ENCODE measurements around the gene CNTNAP2. TPM values are rescaled to one million over a fixed set of nuclear protein-coding genes. Genes with fewer than 3 reads are reported as not detected.

CNTNAP2 gene
- total RNA-seq, 1 donor from 2014 or later, result 4.2 TPM

DNA sequence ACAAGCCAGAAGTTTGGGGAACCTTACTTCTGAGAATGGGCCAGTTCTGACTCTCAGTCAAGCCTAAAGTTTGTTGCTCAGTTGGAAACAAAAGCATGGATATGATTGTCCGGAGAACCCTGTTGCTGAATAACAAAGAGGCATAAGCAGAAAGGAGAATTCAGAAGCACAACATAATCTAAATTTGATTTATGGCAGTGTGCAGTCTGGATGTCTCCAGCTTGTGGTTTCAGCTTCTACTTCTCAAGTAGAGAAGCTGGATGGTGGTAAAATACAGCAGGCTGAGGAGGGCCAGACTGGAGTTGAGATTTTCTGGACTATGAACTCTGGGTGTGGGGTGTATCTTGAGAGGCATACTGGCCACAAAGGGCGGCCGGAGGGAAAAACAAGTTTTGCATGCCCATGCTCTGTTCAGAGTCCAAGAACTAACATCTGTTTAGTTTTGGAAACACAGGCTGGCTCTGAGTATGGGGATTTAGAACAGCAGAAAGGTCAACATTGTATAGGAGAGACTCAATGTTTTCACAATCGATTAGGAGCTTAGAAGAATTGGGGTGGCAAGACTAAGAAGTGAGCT is 592.9 kb downstream of the CNTNAP2 start:
- no peak for TF ChIP-seq CTCF (IDR thresholded peaks at IDR 0.05; ENCODE audit: unreplicated experiment)
- no peaks in the 10 kb centered on the region for H3K9me3 Mint-ChIP-seq
- H3K36me3 Mint-ChIP-seq, result no peaks in the 10 kb centered on the region
- H3K4me3 Mint-ChIP-seq, result no peak overlapping the region
- no peaks in the 10 kb centered on the region for H3K27me3 Mint-ChIP-seq (ENCODE audit: low read depth)
- DNase-seq (ENCODE audit: low spot score in 2 of 2, unreplicated experiment in 2 of 2), result no peak
- no peaks in the 10 kb centered on the region for H3K4me1 Mint-ChIP-seq
- no peak overlapping the region for H3K27ac Mint-ChIP-seq

- no peak for DNase-seq (ENCODE audit: low spot score in 2 of 2, unreplicated experiment in 2 of 2)
- H3K4me3 Mint-ChIP-seq, result no peak overlapping the region
Observed at GRCh38 chr7:146713205-146713604, 596.6 kb downstream of the CNTNAP2 start.

GRCh38 chr7:146713934-146714333 is 597.3 kb downstream of the CNTNAP2 start:
- Mint-ChIP-seq H3K27ac (no peak overlapping the region), H3K9me3 (no peaks in the 10 kb centered on the region), H3K4me1 (no peaks in the 10 kb centered on the region), H3K27me3 (ENCODE audit: low read depth) (peaks cover 2% of the 10 kb centered on the region), H3K36me3 (no peaks in the 10 kb centered on the region), H3K4me3 (no peak overlapping the region)
- no peak for DNase-seq (ENCODE audit: low spot score in 2 of 2, unreplicated experiment in 2 of 2)
- TF ChIP-seq CTCF (IDR thresholded peaks at IDR 0.05; ENCODE audit: unreplicated experiment), result no peak

More at GRCh38 chr7:146713205-146713604, 596.6 kb downstream of the CNTNAP2 start:
- no peak for TF ChIP-seq CTCF (IDR thresholded peaks at IDR 0.05; ENCODE audit: unreplicated experiment)
- Mint-ChIP-seq H3K4me1 (no peaks in the 10 kb centered on the region), H3K27ac (no peak overlapping the region), H3K9me3 (no peaks in the 10 kb centered on the region), H3K36me3 (no peaks in the 10 kb centered on the region), H3K27me3 (ENCODE audit: low read depth) (peaks cover 2% of the 10 kb centered on the region)

DNA sequence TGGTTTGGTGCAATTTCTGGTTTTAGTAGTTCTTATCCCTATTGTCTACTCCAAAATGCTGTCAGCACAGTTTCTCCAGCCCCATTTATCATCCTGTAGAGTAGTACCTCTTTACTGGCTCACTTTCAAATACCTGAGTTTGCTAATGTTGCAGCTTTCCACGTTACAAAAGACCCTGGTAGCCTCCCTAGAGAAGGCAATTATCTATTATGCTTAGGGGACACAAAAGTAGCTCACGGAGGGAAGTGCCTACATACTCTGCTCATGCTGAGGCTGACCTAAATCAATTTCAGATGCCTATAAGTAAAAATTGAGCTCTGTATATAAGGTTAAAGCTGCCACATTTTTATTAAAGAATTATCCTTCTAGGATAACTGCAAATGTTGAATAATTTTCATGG is 603.6 kb downstream of the CNTNAP2 start:
- TF ChIP-seq CTCF (IDR thresholded peaks at IDR 0.05; ENCODE audit: unreplicated experiment), result no peak
- no peaks in the 10 kb centered on the region for H3K36me3 Mint-ChIP-seq
- no peaks in the 10 kb centered on the region for H3K9me3 Mint-ChIP-seq
- H3K4me1 Mint-ChIP-seq, result no peaks in the 10 kb centered on the region
- no peak overlapping the region for H3K27ac Mint-ChIP-seq
- no peak for DNase-seq (ENCODE audit: low spot score in 2 of 2, unreplicated experiment in 2 of 2)
- H3K4me3 Mint-ChIP-seq, result no peak overlapping the region
- peaks cover 15% of the 10 kb centered on the region for H3K27me3 Mint-ChIP-seq (ENCODE audit: low read depth)

GRCh38 chr7:146722986-146723385 is 606.4 kb downstream of the CNTNAP2 start:
- H3K27ac Mint-ChIP-seq, result no peak overlapping the region
- H3K4me3 Mint-ChIP-seq, result no peak overlapping the region
- peaks cover 15% of the 10 kb centered on the region for H3K27me3 Mint-ChIP-seq (ENCODE audit: low read depth)
- TF ChIP-seq CTCF (IDR thresholded peaks at IDR 0.05; ENCODE audit: unreplicated experiment), result no peak
- no peaks in the 10 kb centered on the region for H3K36me3 Mint-ChIP-seq
- no peaks in the 10 kb centered on the region for H3K4me1 Mint-ChIP-seq
- H3K9me3 Mint-ChIP-seq, result no peaks in the 10 kb centered on the region
- DNase-seq (ENCODE audit: low spot score in 2 of 2, unreplicated experiment in 2 of 2), result no peak

DNA sequence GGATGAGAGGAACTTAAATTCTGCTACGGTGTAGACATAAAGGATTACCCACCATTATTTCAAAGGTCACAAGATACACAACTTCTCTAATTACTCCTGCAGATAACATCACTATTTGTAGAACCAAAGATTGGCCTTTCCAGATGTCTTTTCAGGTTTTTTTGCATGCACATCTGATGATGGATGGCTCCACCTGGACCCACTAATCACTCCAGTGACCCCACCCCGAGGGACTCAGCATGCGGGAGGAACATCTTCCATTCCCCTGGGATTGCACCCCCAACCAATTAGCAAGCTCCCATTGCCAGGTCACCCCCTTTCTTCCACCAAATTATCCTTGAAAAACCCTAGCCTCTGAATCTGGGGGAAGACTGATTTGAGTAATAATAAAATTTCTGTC is 608.9 kb downstream of the CNTNAP2 start:
- peaks cover 12% of the 10 kb centered on the region for H3K4me1 Mint-ChIP-seq
- TF ChIP-seq CTCF (IDR thresholded peaks at IDR 0.05; ENCODE audit: unreplicated experiment), result no peak
- H3K27ac Mint-ChIP-seq, result no peak overlapping the region
- peaks cover 9% of the 10 kb centered on the region for H3K27me3 Mint-ChIP-seq (ENCODE audit: low read depth)
- no peaks in the 10 kb centered on the region for H3K36me3 Mint-ChIP-seq
- no peaks in the 10 kb centered on the region for H3K9me3 Mint-ChIP-seq
- H3K4me3 Mint-ChIP-seq, result no peak overlapping the region
- no peak for DNase-seq (ENCODE audit: low spot score in 2 of 2, unreplicated experiment in 2 of 2)
